Measurements from ENCODE around the gene GPC5.

Gene GPC5

GRCh38 chr13:91701975-91702374 lies 303.6 kb downstream of the GPC5 start:
- Histone ChIP-seq H3K27me3 (ENCODE audit: low read length) (no peaks in the 10 kb centered on the region; the same call in 1 of the 2 replicates), H4K20me1 (ENCODE audit: low read depth, low read length) (no peaks in the 10 kb centered on the region), H3K36me3 (ENCODE audit: low read length) (no peaks in the 10 kb centered on the region), H3K9me2 (replicated peaks; ENCODE audit: insufficient read depth, low read length) (no peaks in the 10 kb centered on the region), H3K27ac (ENCODE audit: low read depth, low read length) (no peak overlapping the region), H3K4me2 (ENCODE audit: low read depth, low read length, poor library complexity, severe bottlenecking) (no peak overlapping the region), H3K4me3 (ENCODE audit: insufficient read depth, low read length, poor library complexity, severe bottlenecking) (no peak overlapping the region), H3K79me2 (ENCODE audit: insufficient read depth, low read length) (no peaks in the 10 kb centered on the region), H3F3A (ENCODE audit: insufficient read depth) (no peaks in the 10 kb centered on the region), H3K9ac (ENCODE audit: low read length) (no peak overlapping the region), H2AFZ (ENCODE audit: low read depth, low read length, severe bottlenecking) (no peak overlapping the region), H3K9me3 (ENCODE audit: insufficient read depth, low read length) (no peaks in the 10 kb centered on the region)
- TF ChIP-seq EZH2phosphoT487 (conservative IDR thresholded peaks at IDR 0.05; ENCODE audit: low read length) (no peak), CTCF (IDR thresholded peaks at IDR 0.05; ENCODE audit: insufficient read depth, low read length, poor library complexity, severe bottlenecking) (no peak)

DNA sequence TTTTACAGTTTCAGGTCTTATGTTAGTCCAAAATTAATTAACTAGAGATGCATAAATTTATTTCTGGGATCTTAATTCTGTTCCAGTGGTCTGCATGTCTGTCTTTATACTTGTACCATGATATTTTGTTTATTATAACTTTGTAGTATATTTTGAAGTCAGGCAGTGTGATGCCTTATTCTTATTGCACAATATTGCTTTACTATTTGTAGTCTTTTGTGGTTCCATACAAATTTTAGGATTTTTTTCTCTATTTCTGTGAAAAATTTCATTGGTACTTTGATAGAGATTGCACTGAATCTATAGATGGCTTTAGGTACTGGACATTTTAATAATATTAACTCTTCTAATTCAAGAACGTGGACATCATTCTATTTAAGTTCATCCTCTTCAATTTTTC lies 304.0 kb downstream of the GPC5 start:
- no peaks in the 10 kb centered on the region for H4K20me1 ChIP-seq (ENCODE audit: low read depth, low read length)
- H3K27me3 ChIP-seq (ENCODE audit: low read length), result no peaks in the 10 kb centered on the region; the same call in 1 of the 2 replicates
- H3K27ac ChIP-seq (ENCODE audit: low read depth, low read length), result no peak overlapping the region
- no peaks in the 10 kb centered on the region for H3F3A ChIP-seq (ENCODE audit: insufficient read depth)
- no peak overlapping the region for H3K9ac ChIP-seq (ENCODE audit: low read length)
- TF ChIP-seq EZH2phosphoT487 (conservative IDR thresholded peaks at IDR 0.05; ENCODE audit: low read length) (no peak), CTCF (IDR thresholded peaks at IDR 0.05; ENCODE audit: insufficient read depth, low read length, poor library complexity, severe bottlenecking) (no peak)
- no peak overlapping the region for H3K4me2 ChIP-seq (ENCODE audit: low read depth, low read length, poor library complexity, severe bottlenecking)
- H3K4me3 ChIP-seq (ENCODE audit: insufficient read depth, low read length, poor library complexity, severe bottlenecking), result no peak overlapping the region
- no peaks in the 10 kb centered on the region for H3K79me2 ChIP-seq (ENCODE audit: insufficient read depth, low read length)
- no peaks in the 10 kb centered on the region for H3K9me2 ChIP-seq (replicated peaks; ENCODE audit: insufficient read depth, low read length)
- no peak overlapping the region for H2AFZ ChIP-seq (ENCODE audit: low read depth, low read length, severe bottlenecking)
- H3K36me3 ChIP-seq (ENCODE audit: low read length), result no peaks in the 10 kb centered on the region
- H3K9me3 ChIP-seq (ENCODE audit: insufficient read depth, low read length), result no peaks in the 10 kb centered on the region

- Histone ChIP-seq H3K4me2 (ENCODE audit: low read depth, low read length, poor library complexity, severe bottlenecking) (no peak overlapping the region), H4K20me1 (ENCODE audit: low read depth, low read length) (no peaks in the 10 kb centered on the region), H3K79me2 (ENCODE audit: insufficient read depth, low read length) (no peaks in the 10 kb centered on the region), H3F3A (ENCODE audit: insufficient read depth) (no peaks in the 10 kb centered on the region), H3K9me3 (ENCODE audit: insufficient read depth, low read length) (no peaks in the 10 kb centered on the region), H3K36me3 (ENCODE audit: low read length) (no peaks in the 10 kb centered on the region), H3K4me3 (ENCODE audit: insufficient read depth, low read length, poor library complexity, severe bottlenecking) (no peak overlapping the region), H2AFZ (ENCODE audit: low read depth, low read length, severe bottlenecking) (no peak overlapping the region), H3K27ac (ENCODE audit: low read depth, low read length) (no peak overlapping the region), H3K9me2 (replicated peaks; ENCODE audit: insufficient read depth, low read length) (no peaks in the 10 kb centered on the region), H3K27me3 (ENCODE audit: low read length) (no peaks in the 10 kb centered on the region; the same call in 1 of the 2 replicates), H3K9ac (ENCODE audit: low read length) (no peak overlapping the region)
- TF ChIP-seq EZH2phosphoT487 (conservative IDR thresholded peaks at IDR 0.05; ENCODE audit: low read length) (no peak), CTCF (IDR thresholded peaks at IDR 0.05; ENCODE audit: insufficient read depth, low read length, poor library complexity, severe bottlenecking) (no peak)
Measured at GRCh38 chr13:91704398-91704797, 306.0 kb downstream of the GPC5 start.

Measured in SU-DHL-6 (cell line).